Dermis lymphatic vessel endothelial cell (primary cell): ENCODE results near the gene PEPD. TPM values are rescaled to one million over a fixed set of nuclear protein-coding genes. Genes with fewer than 3 reads are reported as not detected.

ENCODE experiments used
- total RNA-seq: library from RNA; depleted of rRNA; stranded (reverse); fragments of >200 nt; gene quantifications from 2 replicates; pipeline ENCODE4 v1.2.1, GENCODE V29; 2014

PEPD gene
- total RNA-seq, result 75.2 and 80.2 TPM in 2 replicates

GRCh38 chr19:33521480-33522370 lies at the start of gene PEPD:
PEPD (minus strand) TSS chr19:33521791; CDS start chr19:33521760, 31 bp downstream.

DNA sequence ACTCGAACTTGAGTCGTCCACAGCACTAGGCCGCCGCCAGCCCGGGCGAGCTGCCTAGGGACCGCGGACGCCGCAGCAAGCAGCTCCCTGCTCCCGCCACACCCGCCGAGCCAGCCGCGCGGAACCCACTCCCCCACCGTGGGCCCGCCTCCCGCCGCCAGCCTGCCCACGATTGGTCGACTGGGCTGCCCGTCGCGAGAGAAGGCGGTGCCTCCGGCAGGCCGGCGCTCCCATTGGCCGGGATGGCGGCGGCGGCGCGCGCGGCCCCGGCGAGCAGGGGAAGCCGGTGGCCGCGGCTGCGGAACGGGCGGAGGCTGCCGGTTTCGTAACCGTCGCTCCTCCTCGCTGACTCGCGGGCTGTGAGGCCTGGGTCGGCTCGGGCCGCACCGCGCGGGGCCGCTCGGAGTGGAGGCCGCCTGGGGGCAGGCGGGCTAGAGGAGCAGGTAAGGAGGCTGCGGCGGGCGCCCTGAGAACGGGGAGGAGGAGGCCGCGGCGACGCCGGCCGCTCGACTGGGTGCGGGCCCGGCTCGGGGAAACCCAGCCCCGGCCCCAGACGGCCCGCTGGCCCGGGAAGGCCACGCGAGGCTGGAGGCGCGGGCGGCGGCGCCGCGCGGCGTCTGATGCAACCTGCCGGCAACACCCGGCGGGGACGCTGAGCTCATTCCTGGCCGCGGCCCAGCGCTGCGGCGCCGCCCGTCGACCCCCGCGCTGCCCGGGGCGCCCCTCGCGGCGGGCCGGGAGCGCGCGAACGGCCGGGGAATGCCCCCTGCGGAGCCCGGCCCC lies 147.9 kb downstream of the PEPD start, which contains the start of gene CEBPG:
TSS of gene CEBPG (plus strand) at position 257 of the 783 bp plus-strand sequence. CDS start 5,531 bp downstream, outside the sequence.

Other genes with a start within 250 kb of the PEPD start
- gene CEBPA, start 219.3 kb downstream of the PEPD start, total RNA-seq, result 0.33 and 0.34 TPM in 2 replicates
- gene CEBPG, start 148.1 kb downstream of the PEPD start, total RNA-seq, result 27.3 and 34.0 TPM in 2 replicates
- gene CHST8, start 100.2 kb upstream of the PEPD start, total RNA-seq, result under 0.01 and 0.11 TPM in 2 replicates